Mucosa of descending colon (tissue), 3 donors: ENCODE data around the gene SYNDIG1. TPM values are rescaled to one million over a fixed set of nuclear protein-coding genes. Genes with fewer than 3 reads are reported as not detected.

ENCODE experiments used
- ATAC-seq: fragments of 200-7000 bp; cut with Tn5 transposase; one replicate; pipeline ENCODE4 v1.9.1; 2020; ENCODE audit warnings: mild to moderate bottlenecking, moderate library complexity
- DNase-seq, 3 donors: peaks; one replicate each; pipeline ENCODE4 v3.0.0-alpha.2; 2020
- H3K36me3 ChIP-seq: fragments of 200-600 bp; one replicate; pipeline ENCODE4 v1.8.0; 2021; ENCODE audit warnings: low read depth, mild to moderate bottlenecking
- H3K4me1 ChIP-seq: fragments of 200-600 bp; one replicate; pipeline ENCODE4 v1.8.0; 2021; ENCODE audit warnings: low read depth, mild to moderate bottlenecking
- H3K4me3 ChIP-seq: fragments of 200-600 bp; one replicate; pipeline ENCODE4 v1.8.0; 2021; ENCODE audit warnings: mild to moderate bottlenecking
- H3K9me3 ChIP-seq: fragments of 200-600 bp; one replicate; pipeline ENCODE4 v1.8.0; 2021; ENCODE audit warnings: mild to moderate bottlenecking
- CTCF ChIP-seq: fragments of 200-600 bp; IDR thresholded peaks from one replicate; pipeline ENCODE4 v1.8.0; 2022; ENCODE audit warnings: antibody characterized with exemption, mild to moderate bottlenecking
- intact Hi-C, 2 donors: fragments of 100-400 bp; cut with DNase I in 1 of 2; cut with micrococcal nuclease in 1 of 2; formaldehyde crosslinking; loops; one replicate each; pipeline versions ENCODE4 v1.11.0 to v1.11.1; 2022; cut with DNase I, micrococcal nuclease
- long read RNA-seq, 2 donors: library from polyadenylated mRNA; unstranded; transcript quantifications; one replicate each; pipeline ENCODE4 v2.0.0, GENCODE V29; 2019 to 2021
- total RNA-seq, 3 donors: library from RNA; stranded (reverse); fragmentation: NEBNext Ultra II Directional in 2 of 3; extraction: Animal tissue kit (Norgen Biotek cat#: 25700) in 2 of 3; gene quantifications; one replicate each; pipeline versions ENCODE4 v1.2.1 to v1.2.4, GENCODE V29; 2021 to 2023
- donor health status: DM: no; HTN: no; CAD: no; lungs with moderate emphysema.
- donor health status: DM: no; HTN: no; CAD: no.
- donor health status: DM: no; HTN: yes; CAD: no.

SYNDIG1 gene
- under 1 TPM; 0.12 to 0.46 (median 0.35) TPM for total RNA-seq
- long read RNA-seq, donor 1: 0 reads
- long read RNA-seq, donor 2: 0 reads

GRCh38 chr20:24469116-24469893 is at the start of gene SYNDIG1:
SYNDIG1 (plus strand) TSS chr20:24469629; CDS start chr20:24543098, 73,469 bp downstream.
- DNase-seq: peak in 1 of 3 donors; percentile 34
- TF ChIP-seq CTCF: no peak
- intact Hi-C loops: no loop called here
- ATAC-seq: peak; percentile 35
- H3K36me3 ChIP-seq: no peaks in the 10 kb centered on the region
- peaks cover 12% of the 10 kb centered on the region for H3K4me1 ChIP-seq
- no peaks in the 10 kb centered on the region for H3K9me3 ChIP-seq
- no peak within 1 kb of the TSS for H3K4me3 ChIP-seq

GRCh38 chr20:24419786-24420185 is 49.6 kb upstream of the SYNDIG1 start:
- TF ChIP-seq CTCF: no peak
- Histone ChIP-seq H3K9me3 (peaks cover 18% of the 10 kb centered on the region), H3K36me3 (no peaks in the 10 kb centered on the region), H3K4me3 (no peak overlapping the region), H3K4me1 (no peaks in the 10 kb centered on the region)
- ATAC-seq (no peak), DNase-seq (no peak)
- intact Hi-C loops: no loop called here

GRCh38 chr20:24420567-24420966 is 48.9 kb upstream of the SYNDIG1 start:
- Histone ChIP-seq H3K36me3 (no peaks in the 10 kb centered on the region), H3K4me3 (no peak overlapping the region), H3K4me1 (no peaks in the 10 kb centered on the region), H3K9me3 (peaks cover 13% of the 10 kb centered on the region)
- TF ChIP-seq CTCF: no peak
- ATAC-seq (no peak), DNase-seq (no peak)
- intact Hi-C loops: no loop called here

- H3K9me3 ChIP-seq: peaks cover 7% of the 10 kb centered on the region
- no peak overlapping the region for H3K4me3 ChIP-seq
- no peaks in the 10 kb centered on the region for H3K36me3 ChIP-seq
- no peak for TF ChIP-seq CTCF
- ATAC-seq: no peak
- DNase-seq: no peak
- intact Hi-C loops: no loop called here
- no peaks in the 10 kb centered on the region for H3K4me1 ChIP-seq
Observed at GRCh38 chr20:24421071-24421470, 48.4 kb upstream of the SYNDIG1 start.

GRCh38 chr20:24422091-24422760 is 47.2 kb upstream of the SYNDIG1 start:
- Histone ChIP-seq H3K4me1 (no peaks in the 10 kb centered on the region), H3K4me3 (no peak overlapping the region), H3K36me3 (no peaks in the 10 kb centered on the region), H3K9me3 (no peaks in the 10 kb centered on the region)
- no peak for TF ChIP-seq CTCF
- DNase-seq (no peak), ATAC-seq (no peak)
- intact Hi-C loops: no loop called here
